ENCODE data around the gene IQCM.

Gene IQCM

GRCh38 chr4:149706942-149707341 is 108.7 kb downstream of the IQCM start:
- DNase-seq (ENCODE audit: low spot score), result no peak
- no peaks in the 10 kb centered on the region for H3K36me3 ChIP-seq (ENCODE audit: low read depth)
- no peaks in the 10 kb centered on the region for H3K27me3 ChIP-seq (ENCODE audit: insufficient read depth, poor library complexity, severe bottlenecking)
- H3K9me3 ChIP-seq (ENCODE audit: severe bottlenecking), result no peaks in the 10 kb centered on the region
- no peak overlapping the region for H3K27ac ChIP-seq (ENCODE audit: poor library complexity, severe bottlenecking)
- no peak overlapping the region for H3K4me3 ChIP-seq (ENCODE audit: severe bottlenecking)
- ATAC-seq (ENCODE audit: low read depth), result no peak
- no peak for TF ChIP-seq CTCF (IDR thresholded peaks at IDR 0.05; ENCODE audit: poor library complexity, severe bottlenecking)
- H3K4me1 ChIP-seq (ENCODE audit: insufficient read depth, poor library complexity, severe bottlenecking), result peaks cover 12% of the 10 kb centered on the region

GRCh38 chr4:149702414-149703293 is 113.0 kb downstream of the IQCM start:
- ATAC-seq (ENCODE audit: low read depth) (no peak), DNase-seq (ENCODE audit: low spot score) (no peak)
- TF ChIP-seq CTCF (IDR thresholded peaks at IDR 0.05; ENCODE audit: poor library complexity, severe bottlenecking), result no peak
- Histone ChIP-seq H3K27me3 (ENCODE audit: insufficient read depth, poor library complexity, severe bottlenecking) (no peaks in the 10 kb centered on the region), H3K4me1 (ENCODE audit: insufficient read depth, poor library complexity, severe bottlenecking) (no peaks in the 10 kb centered on the region), H3K4me3 (ENCODE audit: severe bottlenecking) (no peak overlapping the region), H3K27ac (ENCODE audit: poor library complexity, severe bottlenecking) (no peak overlapping the region), H3K9me3 (ENCODE audit: severe bottlenecking) (no peaks in the 10 kb centered on the region), H3K36me3 (ENCODE audit: low read depth) (no peaks in the 10 kb centered on the region)

GRCh38 chr4:149701435-149702156 is 114.0 kb downstream of the IQCM start:
- no peak for ATAC-seq (ENCODE audit: low read depth)
- Histone ChIP-seq H3K27ac (ENCODE audit: poor library complexity, severe bottlenecking) (no peak overlapping the region), H3K4me3 (ENCODE audit: severe bottlenecking) (no peak overlapping the region), H3K9me3 (ENCODE audit: severe bottlenecking) (no peaks in the 10 kb centered on the region), H3K36me3 (ENCODE audit: low read depth) (no peaks in the 10 kb centered on the region), H3K27me3 (ENCODE audit: insufficient read depth, poor library complexity, severe bottlenecking) (no peaks in the 10 kb centered on the region), H3K4me1 (ENCODE audit: insufficient read depth, poor library complexity, severe bottlenecking) (no peaks in the 10 kb centered on the region)
- DNase-seq (ENCODE audit: low spot score), result no peak
- no peak for TF ChIP-seq CTCF (IDR thresholded peaks at IDR 0.05; ENCODE audit: poor library complexity, severe bottlenecking)

- no peak for TF ChIP-seq CTCF (IDR thresholded peaks at IDR 0.05; ENCODE audit: poor library complexity, severe bottlenecking)
- no peak overlapping the region for H3K27ac ChIP-seq (ENCODE audit: poor library complexity, severe bottlenecking)
- H3K36me3 ChIP-seq (ENCODE audit: low read depth), result no peaks in the 10 kb centered on the region
- H3K4me3 ChIP-seq (ENCODE audit: severe bottlenecking), result no peak overlapping the region
- no peak for DNase-seq (ENCODE audit: low spot score)
- H3K4me1 ChIP-seq (ENCODE audit: insufficient read depth, poor library complexity, severe bottlenecking), result no peaks in the 10 kb centered on the region
- no peaks in the 10 kb centered on the region for H3K9me3 ChIP-seq (ENCODE audit: severe bottlenecking)
- no peak for ATAC-seq (ENCODE audit: low read depth)
- H3K27me3 ChIP-seq (ENCODE audit: insufficient read depth, poor library complexity, severe bottlenecking), result no peaks in the 10 kb centered on the region
Observed at GRCh38 chr4:149700272-149700671, 115.4 kb downstream of the IQCM start.
